22Rv1 (cell line): ENCODE results near the gene ARHGEF35.
"Not testable (repeated sequence)": the region's sequence is repeated elsewhere in the genome, so short reads cannot be mapped to it uniquely, and the experiment has no call there.

Experiments
- ZFX ChIP-seq: fragments of 450-650 bp; IDR thresholded peaks from 2 replicates; pipeline ENCODE4 v1.6.1; 2017; ENCODE audit warnings: antibody characterized with exemption, borderline replicate concordance
- TF ChIP-seq, protein P1 (sequence below): fragments of 450-650 bp; IDR thresholded peaks from 2 replicates; pipeline ENCODE4 v1.5.1; 2017; ENCODE audit warnings: mild to moderate bottlenecking

DNA sequence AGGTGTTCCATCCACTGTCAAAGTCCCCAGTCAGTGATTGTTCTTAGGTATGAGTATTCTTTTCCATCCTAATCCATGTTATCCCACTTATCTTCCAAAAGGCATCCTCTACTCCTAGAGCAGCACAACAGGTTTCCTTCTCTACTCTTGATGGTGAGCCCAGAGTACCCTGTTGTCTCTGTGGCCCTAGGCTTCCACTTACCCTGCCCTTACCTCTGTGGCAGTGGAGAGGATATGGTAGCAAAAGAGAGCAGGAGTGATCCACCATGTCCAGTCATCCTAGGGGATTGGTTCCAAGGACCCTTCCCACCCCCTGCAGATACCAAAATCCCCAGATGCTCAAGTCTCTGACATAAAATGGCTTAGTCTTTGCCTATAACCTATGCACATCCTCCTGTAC is 21.6 kb upstream of the ARHGEF35 start:
- TF ChIP-seq, protein P1, sequence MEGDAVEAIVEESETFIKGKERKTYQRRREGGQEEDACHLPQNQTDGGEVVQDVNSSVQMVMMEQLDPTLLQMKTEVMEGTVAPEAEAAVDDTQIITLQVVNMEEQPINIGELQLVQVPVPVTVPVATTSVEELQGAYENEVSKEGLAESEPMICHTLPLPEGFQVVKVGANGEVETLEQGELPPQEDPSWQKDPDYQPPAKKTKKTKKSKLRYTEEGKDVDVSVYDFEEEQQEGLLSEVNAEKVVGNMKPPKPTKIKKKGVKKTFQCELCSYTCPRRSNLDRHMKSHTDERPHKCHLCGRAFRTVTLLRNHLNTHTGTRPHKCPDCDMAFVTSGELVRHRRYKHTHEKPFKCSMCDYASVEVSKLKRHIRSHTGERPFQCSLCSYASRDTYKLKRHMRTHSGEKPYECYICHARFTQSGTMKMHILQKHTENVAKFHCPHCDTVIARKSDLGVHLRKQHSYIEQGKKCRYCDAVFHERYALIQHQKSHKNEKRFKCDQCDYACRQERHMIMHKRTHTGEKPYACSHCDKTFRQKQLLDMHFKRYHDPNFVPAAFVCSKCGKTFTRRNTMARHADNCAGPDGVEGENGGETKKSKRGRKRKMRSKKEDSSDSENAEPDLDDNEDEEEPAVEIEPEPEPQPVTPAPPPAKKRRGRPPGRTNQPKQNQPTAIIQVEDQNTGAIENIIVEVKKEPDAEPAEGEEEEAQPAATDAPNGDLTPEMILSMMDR, result not testable (repeated sequence)
- not testable (repeated sequence) for TF ChIP-seq ZFX
